ENCODE measurements around the gene GTF2A2. TPM values are rescaled to one million over a fixed set of nuclear protein-coding genes. Genes with fewer than 3 reads are reported as not detected.

GTF2A2 gene
- total RNA-seq, 2 donors from 2014 or later, result 35.9 to 74.8 TPM

GRCh38 chr15:59696332-59696731 is 39.0 kb upstream of the GTF2A2 start:
- H3K27me3 ChIP-seq, result no peaks in the 10 kb centered on the region
- no peaks in the 10 kb centered on the region for H3K36me3 ChIP-seq
- no peaks in the 10 kb centered on the region for H3K4me1 ChIP-seq
- no peak overlapping the region for H3K4me3 ChIP-seq
- H3K9me3 ChIP-seq, result no peaks in the 10 kb centered on the region
- no peak for TF ChIP-seq CTCF (IDR thresholded peaks at IDR 0.05)
- no peak for DNase-seq (ENCODE audit: low spot score)
- H3K27ac ChIP-seq, result no peak overlapping the region

GRCh38 chr15:59694779-59695178 is 37.5 kb upstream of the GTF2A2 start:
- Histone ChIP-seq H3K4me1 (peaks cover 0 to 4% of the 10 kb centered on the region in 2 donors), H3K27ac (no peak overlapping the region), H3K27me3 (no peaks in the 10 kb centered on the region), H3K4me3 (no peak overlapping the region), H3K36me3 (no peaks in the 10 kb centered on the region), H3K9me3 (no peaks in the 10 kb centered on the region)
- no peak for DNase-seq (ENCODE audit: low spot score)
- TF ChIP-seq CTCF (IDR thresholded peaks at IDR 0.05), result no peak

- Histone ChIP-seq H3K27me3 (no peaks in the 10 kb centered on the region), H3K27ac (no peak overlapping the region), H3K36me3 (no peaks in the 10 kb centered on the region), H3K9me3 (no peaks in the 10 kb centered on the region), H3K4me1 (peaks cover 0 to 23% of the 10 kb centered on the region in 2 donors), H3K4me3 (no peak overlapping the region)
- peak; percentile 55 to 71 for TF ChIP-seq CTCF (IDR thresholded peaks at IDR 0.05)
- no peak for DNase-seq (ENCODE audit: low spot score)
Measured at GRCh38 chr15:59691194-59691805, 34.0 kb upstream of the GTF2A2 start.

- peaks cover 0 to 39% of the 10 kb centered on the region in 2 donors for H3K4me1 ChIP-seq
Measured at GRCh38 chr15:59689626-59690236, 32.4 kb upstream of the GTF2A2 start.

GRCh38 chr15:59688782-59689625 is 31.7 kb upstream of the GTF2A2 start, which contains the start of gene BNIP2:
Gene BNIP2 (minus strand): TSS chr15:59689320. CDS start chr15:59682457, 6,863 bp downstream.
- peak; percentile 99 for DNase-seq (ENCODE audit: low spot score)
- no peaks in the 10 kb centered on the region for H3K27me3 ChIP-seq
- H3K4me3 ChIP-seq, result peak within 1 kb of the TSS; percentile 95 to 97
- peaks cover 0 to 44% of the 10 kb centered on the region in 2 donors for H3K4me1 ChIP-seq
- no peak for TF ChIP-seq CTCF (IDR thresholded peaks at IDR 0.05)
- no peaks in the 10 kb centered on the region for H3K36me3 ChIP-seq
- peak within 1 kb of the TSS; percentile 97 to 98 for H3K27ac ChIP-seq
- H3K9me3 ChIP-seq, result no peaks in the 10 kb centered on the region

More at GRCh38 chr15:59689626-59690236, 32.4 kb upstream of the GTF2A2 start:
- Histone ChIP-seq H3K27me3 (no peaks in the 10 kb centered on the region), H3K4me3 (peak overlapping the region; percentile 95 to 97), H3K9me3 (no peaks in the 10 kb centered on the region), H3K27ac (peak overlapping the region; percentile 97 to 98), H3K36me3 (no peaks in the 10 kb centered on the region)
- TF ChIP-seq CTCF (IDR thresholded peaks at IDR 0.05), result no peak
- DNase-seq (ENCODE audit: low spot score), result peak; percentile 96

Measured in right atrium auricular region (tissue), 2 donors.